ENCODE data around the gene LPP.

- TF ChIP-seq CTCF (IDR thresholded peaks at IDR 0.05; ENCODE audit: low read depth, low read length, poor library complexity, severe bottlenecking) (no peak), EZH2phosphoT487 (IDR thresholded peaks at IDR 0.05; ENCODE audit: borderline replicate concordance, low read length) (no peak)
Observed at GRCh38 chr3:188148318-188148717, 5.6 kb upstream of the LPP start.
